Immature natural killer cell (primary cell): Measurements from ENCODE around the gene STX5. TPM values are rescaled to one million over a fixed set of nuclear protein-coding genes. Genes with fewer than 3 reads are reported as not detected.
"Not testable (repeated sequence)": the region's sequence is repeated elsewhere in the genome, so short reads cannot be mapped to it uniquely, and the experiment has no call there.

Experiments
- DNase-seq, 3 donors: peaks; one replicate each; pipeline ENCODE4 v3.0.0; 2022; ENCODE audit warnings: mixed read lengths in 1 of 3
- H3K27ac Mint-ChIP-seq, 6 donors: one replicate each; pipeline ENCODE4 v1.8.0; 2020; ENCODE audit warnings: mixed read lengths in 6 of 6, mild to moderate bottlenecking in 5 of 6, inconsistent platforms in 4 of 6, moderate library complexity in 3 of 6
- H3K27me3 Mint-ChIP-seq, 3 donors: one replicate each; pipeline ENCODE4 v1.8.0; 2020 to 2021; ENCODE audit warnings: low read depth in 3 of 3, mild to moderate bottlenecking in 3 of 3, mixed read lengths in 3 of 3, moderate library complexity in 3 of 3, inconsistent platforms in 1 of 3
- H3K36me3 Mint-ChIP-seq, 3 donors: one replicate each; pipeline ENCODE4 v1.8.0; 2020; ENCODE audit warnings: mixed read lengths in 3 of 3, inconsistent platforms in 2 of 3, mild to moderate bottlenecking in 2 of 3
- H3K4me1 Mint-ChIP-seq, 2 donors: one replicate each; pipeline ENCODE4 v1.8.0; 2020; ENCODE audit warnings: inconsistent platforms in 2 of 2, mild to moderate bottlenecking in 2 of 2, mixed read lengths in 2 of 2, moderate library complexity in 1 of 2
- H3K4me3 Mint-ChIP-seq, 5 donors: one replicate each; pipeline ENCODE4 v1.8.0; 2020; ENCODE audit warnings: mild to moderate bottlenecking in 5 of 5, mixed read lengths in 5 of 5, inconsistent platforms in 3 of 5, moderate library complexity in 3 of 5
- H3K9me3 Mint-ChIP-seq, 6 donors: one replicate each; pipeline ENCODE4 v1.8.0; 2020; ENCODE audit warnings: mild to moderate bottlenecking in 6 of 6, mixed read lengths in 6 of 6, inconsistent platforms in 4 of 6, moderate library complexity in 3 of 6
- polyA plus RNA-seq, 3 donors: library from polyadenylated mRNA; unstranded; fragments of 300-500 nt; fragmentation: Illumina TruSeq; gene quantifications; one replicate each; pipeline ENCODE4 v1.2.3, GENCODE V29; 2021

STX5 gene
- polyA plus RNA-seq, 3 donors from 2014 or later: 46.9 to 47.7 (median 47.6) TPM

- H3K9me3 Mint-ChIP-seq: no peaks in the 10 kb centered on the region
- peaks cover 7% of the 10 kb centered on the region in 2 donors for H3K4me1 Mint-ChIP-seq
- no peaks in the 10 kb centered on the region for H3K27me3 Mint-ChIP-seq
- peak overlapping the region in 3 of 5 donors; percentile 7 to 63 (median 16) for H3K4me3 Mint-ChIP-seq
- DNase-seq: no peak
- peaks cover 0 to 12% (median 4%) of the 10 kb centered on the region in 3 donors for H3K36me3 Mint-ChIP-seq
- H3K27ac Mint-ChIP-seq: peak overlapping the region; percentile 19 to 78 (median 60)
These were observed 54.5 kb downstream of the STX5 start for GRCh38 chr11:62777389-62777788.

- Mint-ChIP-seq H3K36me3 (peaks cover 0 to 9% (median 4%) of the 10 kb centered on the region in 3 donors), H3K27me3 (peaks cover 0 to 10% (median 5%) of the 10 kb centered on the region in 3 donors), H3K4me3 (no peak overlapping the region), H3K4me1 (peaks cover 17 to 21% of the 10 kb centered on the region in 2 donors), H3K27ac (peak overlapping the region in 2 of 6 donors; percentile 13 to 54), H3K9me3 (no peaks in the 10 kb centered on the region)
- DNase-seq: no peak
These were observed 56.2 kb downstream of the STX5 start for GRCh38 chr11:62775646-62776045.

GRCh38 chr11:62774407-62774806, 57.4 kb downstream of the STX5 start:
- H3K36me3 Mint-ChIP-seq: peaks cover 0 to 9% (median 4%) of the 10 kb centered on the region in 3 donors
- no peak for DNase-seq
- H3K27ac Mint-ChIP-seq: peak overlapping the region in 1 of 6 donors; percentile 44
- peaks cover 0 to 11% (median 5%) of the 10 kb centered on the region in 3 donors for H3K27me3 Mint-ChIP-seq
- peaks cover 27 to 33% of the 10 kb centered on the region in 2 donors for H3K4me1 Mint-ChIP-seq
- no peak overlapping the region for H3K4me3 Mint-ChIP-seq
- no peaks in the 10 kb centered on the region for H3K9me3 Mint-ChIP-seq

- H3K27ac Mint-ChIP-seq: peak within 1 kb of the TSS; percentile 94 to 98 (median 96)
- peak within 1 kb of the TSS; percentile 85 to 98 (median 93) for H3K4me3 Mint-ChIP-seq
- H3K4me1 Mint-ChIP-seq: peaks cover 21 to 26% of the 10 kb centered on the region in 2 donors
- H3K9me3 Mint-ChIP-seq: no peaks in the 10 kb centered on the region
- peak; percentile 89 for DNase-seq
- peaks cover 0 to 5% (median 4%) of the 10 kb centered on the region in 3 donors for H3K36me3 Mint-ChIP-seq
- H3K27me3 Mint-ChIP-seq: peaks cover 2 to 13% (median 5%) of the 10 kb centered on the region in 3 donors
These were observed 60.5 kb downstream of the STX5 start, which contains the start of gene TAF6L for GRCh38 chr11:62771144-62772021. TAF6L (plus strand) TSS chr11:62771396; CDS start chr11:62775784, 4,388 bp downstream.

- H3K4me1 Mint-ChIP-seq: peaks cover 21 to 26% of the 10 kb centered on the region in 2 donors
- H3K4me3 Mint-ChIP-seq: peak overlapping the region; percentile 85 to 98 (median 93)
- peaks cover 4 to 8% (median 4%) of the 10 kb centered on the region in 3 donors for H3K36me3 Mint-ChIP-seq
- H3K27ac Mint-ChIP-seq: peak overlapping the region; percentile 94 to 98 (median 96)
- no peaks in the 10 kb centered on the region for H3K9me3 Mint-ChIP-seq
- no peak for DNase-seq
- H3K27me3 Mint-ChIP-seq: peaks cover 2 to 13% (median 5%) of the 10 kb centered on the region in 3 donors
These were observed 61.1 kb downstream of the STX5 start for GRCh38 chr11:62770778-62771143.

GRCh38 chr11:62760867-62761227, 71.0 kb downstream of the STX5 start:
- not testable (repeated sequence) for H3K9me3 Mint-ChIP-seq, H3K36me3 Mint-ChIP-seq, DNase-seq
- peaks cover 2 to 11% (median 3%) of the 10 kb centered on the region in 3 donors for H3K27me3 Mint-ChIP-seq
- H3K4me3 Mint-ChIP-seq: peak overlapping the region; percentile 95 to 99 (median 98)
- H3K4me1 Mint-ChIP-seq: peaks cover 19 to 24% of the 10 kb centered on the region in 2 donors
- H3K27ac Mint-ChIP-seq: peak overlapping the region in 4 of 6 donors; percentile 64 to 98 (median 94)

GRCh38 chr11:62757846-62758788, 73.7 kb downstream of the STX5 start:
- DNase-seq: no peak
- no peak overlapping the region for H3K4me3 Mint-ChIP-seq
- no peak overlapping the region for H3K27ac Mint-ChIP-seq
- H3K36me3 Mint-ChIP-seq: no peaks in the 10 kb centered on the region
- H3K4me1 Mint-ChIP-seq: peaks cover 31 to 33% of the 10 kb centered on the region in 2 donors
- H3K9me3 Mint-ChIP-seq: no peaks in the 10 kb centered on the region
- H3K27me3 Mint-ChIP-seq: peaks cover 8 to 13% (median 10%) of the 10 kb centered on the region in 3 donors

Other genes starting within 250 kb of the STX5 start
- gene TUT1, start 240.5 kb downstream of the STX5 start, polyA plus RNA-seq: 10 to 100 TPM in 2 of 3 donors, 1 to 10 TPM in 1; 7.3 to 16.2 (median 12.5) TPM
- gene MTA2, start 230.2 kb downstream of the STX5 start, polyA plus RNA-seq: 10 to 100 TPM in 2 of 3 donors, 1 to 10 TPM in 1; 9.7 to 48.4 (median 22.4) TPM
- 10 to 100 TPM; 15.9 to 25.8 (median 17.9) TPM for gene EML3, start 219.3 kb downstream of the STX5 start, polyA plus RNA-seq
- 1 to 10 TPM in 2 of 3 donors, under 1 TPM in 1; 0.17 to 2.1 (median 1.6) TPM for gene ROM1, start 218.8 kb downstream of the STX5 start, polyA plus RNA-seq
- 10 to 100 TPM; 35.5 to 54.1 (median 49.7) TPM for gene B3GAT3, start 210.1 kb downstream of the STX5 start, polyA plus RNA-seq
- 100 to 1,000 TPM; 135 to 246 (median 167) TPM for gene GANAB, start 185.4 kb downstream of the STX5 start, polyA plus RNA-seq
- gene INTS5, start 178.7 kb downstream of the STX5 start, polyA plus RNA-seq: 10 to 100 TPM; 19.1 to 43.9 (median 22.4) TPM
- gene C11orf98, start 166.8 kb downstream of the STX5 start, polyA plus RNA-seq: 100 to 1,000 TPM; 125 to 152 (median 136) TPM
- gene CSKMT, start 166.7 kb downstream of the STX5 start, polyA plus RNA-seq: 1 to 10 TPM in 2 of 3 donors, not detected in 1; 2.1 to 4.4 TPM
- 10 to 100 TPM; 13.9 to 18.0 (median 14.0) TPM for gene UQCC3, start 160.4 kb downstream of the STX5 start, polyA plus RNA-seq
- 10 to 100 TPM in 1 of 3 donors, 1 to 10 TPM in 2; 6.3 to 11.4 (median 6.5) TPM for gene LBHD1, start 159.8 kb downstream of the STX5 start, polyA plus RNA-seq
- gene UBXN1, start 153.0 kb downstream of the STX5 start, polyA plus RNA-seq: 100 to 1,000 TPM in 2 of 3 donors, 10 to 100 TPM in 1; 93.1 to 152 (median 152) TPM
- gene LRRN4CL, start 142.5 kb downstream of the STX5 start, polyA plus RNA-seq: not detected
- gene BSCL2, start 124.6 kb downstream of the STX5 start, polyA plus RNA-seq: 10 to 100 TPM; 52.5 to 54.1 (median 53.6) TPM
- gene GNG3, start 124.4 kb downstream of the STX5 start, polyA plus RNA-seq: not detected
- gene HNRNPUL2, start 104.6 kb downstream of the STX5 start, polyA plus RNA-seq: 1 to 10 TPM in 2 of 3 donors, under 1 TPM in 1; 0.97 to 4.8 (median 1.1) TPM
- gene TTC9C, start 103.6 kb downstream of the STX5 start, polyA plus RNA-seq: 10 to 100 TPM; 11.2 to 19.0 (median 14.5) TPM
- 10 to 100 TPM in 1 of 3 donors, 1 to 10 TPM in 2; 4.1 to 14.2 (median 5.5) TPM for gene ZBTB3, start 77.9 kb downstream of the STX5 start, polyA plus RNA-seq
- gene POLR2G, start 70.5 kb downstream of the STX5 start, polyA plus RNA-seq: 100 to 1,000 TPM; 397 to 564 (median 472) TPM
- gene TAF6L, start 60.7 kb downstream of the STX5 start, polyA plus RNA-seq: 1 to 10 TPM; 3.8 to 9.6 (median 7.3) TPM
- gene TMEM179B, start 44.6 kb downstream of the STX5 start, polyA plus RNA-seq: 100 to 1,000 TPM; 162 to 290 (median 174) TPM
- gene TMEM223, start 40.0 kb downstream of the STX5 start, polyA plus RNA-seq: 10 to 100 TPM; 47.9 to 69.7 (median 63.2) TPM
- 10 to 100 TPM; 42.9 to 73.3 (median 66.0) TPM for gene NXF1, start 26.6 kb downstream of the STX5 start, polyA plus RNA-seq
- 1 to 10 TPM in 2 of 3 donors, not detected in 1; 2.0 to 3.1 TPM for gene TEX54, start 790 bp upstream of the STX5 start, polyA plus RNA-seq
- 10 to 100 TPM; 28.8 to 39.0 (median 31.9) TPM for gene WDR74, start 7.5 kb upstream of the STX5 start, polyA plus RNA-seq
- 100 to 1,000 TPM; 134 to 162 (median 156) TPM for gene SLC3A2, start 48.8 kb upstream of the STX5 start, polyA plus RNA-seq
- not detected for gene CHRM1, start 89.3 kb upstream of the STX5 start, polyA plus RNA-seq
- not detected for gene SLC22A6, start 152.9 kb upstream of the STX5 start, polyA plus RNA-seq
- gene SLC22A8, start 183.8 kb upstream of the STX5 start, polyA plus RNA-seq: not detected